Stimulated activated CD4-positive, alpha-beta T cell treated with anti-CD3 and anti-CD28 coated beads, Interleukin-2, amount 100 ng/mL, for 4 hours (primary cell): Measurements from ENCODE around the gene IGFL2.

Source experiments
- DNase-seq: peaks from one replicate; pipeline ENCODE4 v3.0.0-alpha.2; 2020; ENCODE audit warnings: low read depth

The IGFL2 gene

GRCh38 chr19:46209051-46209450 is 61.0 kb downstream of the IGFL2 start:
- no peak for DNase-seq

- no peak for DNase-seq
These were observed 61.4 kb downstream of the IGFL2 start for GRCh38 chr19:46209472-46209871.

GRCh38 chr19:46210669-46211068 is 62.6 kb downstream of the IGFL2 start:
- no peak for DNase-seq
